RWPE2 (cell line): Measurements from ENCODE around the gene MSH3.
A peak's percentile ranks its signal among the peaks of the same experiment; 100 is the strongest.

ENCODE experiments used
- ATAC-seq: fragments of 200-7000 bp; cut with Tn5 transposase; 3 replicates; pipeline ENCODE4 v1.9.1; 2021; ENCODE audit warnings: low read depth
- DNase-seq: peaks from one replicate; pipeline ENCODE4 v3.0.0-alpha.2; 2020; ENCODE audit warnings: low spot score
- H3K27ac ChIP-seq: fragments of 450-650 bp; 2 replicates; pipeline ENCODE4 v1.5.1; 2017; ENCODE audit warnings: mild to moderate bottlenecking; ENCODE audit not compliant: poor library complexity, severe bottlenecking
- H3K27me3 ChIP-seq: fragments of 250-450 bp; sonication (Bioruptor Pico); 2 replicates; pipeline ENCODE4 v1.5.1; 2021; ENCODE audit warnings: mild to moderate bottlenecking, moderate library complexity; ENCODE audit not compliant: insufficient read depth, poor library complexity, severe bottlenecking
- H3K36me3 ChIP-seq: fragments of 250-450 bp; sonication (Bioruptor Pico); 2 replicates; pipeline ENCODE4 v1.5.1; 2020; ENCODE audit warnings: low read depth, mild to moderate bottlenecking, moderate library complexity
- H3K4me1 ChIP-seq: fragments of 250-450 bp; sonication (Bioruptor Pico); 2 replicates; pipeline ENCODE4 v1.5.1; 2021; ENCODE audit warnings: mild to moderate bottlenecking, moderate library complexity; ENCODE audit not compliant: insufficient read depth, poor library complexity, severe bottlenecking
- H3K4me3 ChIP-seq: fragments of 250-450 bp; sonication (Bioruptor Pico); 2 replicates; pipeline ENCODE4 v1.5.1; 2021; ENCODE audit warnings: mild to moderate bottlenecking, moderate library complexity; ENCODE audit not compliant: severe bottlenecking
- H3K9me3 ChIP-seq: fragments of 250-450 bp; sonication (Bioruptor Pico); 2 replicates; pipeline ENCODE4 v1.5.1; 2021; ENCODE audit warnings: mild to moderate bottlenecking, moderate library complexity; ENCODE audit not compliant: severe bottlenecking
- TF ChIP-seq, protein P1 (sequence below): fragments of 450-650 bp; IDR thresholded peaks from one replicate; pipeline ENCODE4 v1.5.1; 2017; ENCODE audit warnings: mild to moderate bottlenecking, moderate library complexity; ENCODE audit not compliant: poor library complexity, severe bottlenecking

The MSH3 gene

DNA sequence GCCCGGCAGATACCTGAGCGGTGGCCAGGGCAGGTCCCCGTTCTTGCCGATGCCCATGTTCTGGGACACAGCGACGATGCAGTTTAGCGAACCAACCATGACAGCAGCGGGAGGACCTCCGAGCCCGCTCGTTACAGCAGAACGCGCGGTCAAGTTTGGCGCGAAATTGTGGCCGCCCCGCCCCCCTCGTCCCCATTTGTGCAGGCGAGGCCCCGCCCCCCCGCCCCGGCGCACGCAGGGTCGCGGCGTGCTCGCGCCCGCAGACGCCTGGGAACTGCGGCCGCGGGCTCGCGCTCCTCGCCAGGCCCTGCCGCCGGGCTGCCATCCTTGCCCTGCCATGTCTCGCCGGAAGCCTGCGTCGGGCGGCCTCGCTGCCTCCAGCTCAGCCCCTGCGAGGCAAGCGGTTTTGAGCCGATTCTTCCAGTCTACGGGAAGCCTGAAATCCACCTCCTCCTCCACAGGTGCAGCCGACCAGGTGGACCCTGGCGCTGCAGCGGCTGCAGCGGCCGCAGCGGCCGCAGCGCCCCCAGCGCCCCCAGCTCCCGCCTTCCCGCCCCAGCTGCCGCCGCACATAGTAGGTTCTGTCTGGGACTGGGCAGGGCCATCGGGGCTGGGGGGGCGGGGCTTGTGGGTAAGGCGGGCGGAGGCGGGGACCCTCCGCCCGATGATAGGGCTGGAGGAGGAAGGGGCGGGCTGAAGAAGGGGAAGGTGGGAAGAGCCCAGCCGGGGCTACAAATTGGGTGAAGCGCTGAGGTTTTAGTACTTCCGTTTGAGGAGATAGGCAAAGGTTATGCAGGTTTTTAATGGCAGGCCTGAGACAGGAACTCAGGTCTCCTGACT, at the start of gene MSH3, which contains the start of gene DHFR:
TSS of gene MSH3 (plus strand) at position 262 of the 840 bp plus-strand sequence. CDS start at position 338, 76 bp downstream.
TSS of gene DHFR (minus strand) at position 593 of the 840 bp plus-strand sequence. CDS start at position 99, 494 bp downstream.
- peak; percentile 72 for ATAC-seq
- Histone ChIP-seq H3K36me3 (peaks cover 37% of the 10 kb centered on the region), H3K27ac (peak within 1 kb of the TSS; percentile 74), H3K27me3 (no peaks in the 10 kb centered on the region), H3K9me3 (no peaks in the 10 kb centered on the region), H3K4me3 (peak within 1 kb of the TSS; percentile 94), H3K4me1 (peaks cover 4% of the 10 kb centered on the region)
- TF ChIP-seq, protein P1, sequence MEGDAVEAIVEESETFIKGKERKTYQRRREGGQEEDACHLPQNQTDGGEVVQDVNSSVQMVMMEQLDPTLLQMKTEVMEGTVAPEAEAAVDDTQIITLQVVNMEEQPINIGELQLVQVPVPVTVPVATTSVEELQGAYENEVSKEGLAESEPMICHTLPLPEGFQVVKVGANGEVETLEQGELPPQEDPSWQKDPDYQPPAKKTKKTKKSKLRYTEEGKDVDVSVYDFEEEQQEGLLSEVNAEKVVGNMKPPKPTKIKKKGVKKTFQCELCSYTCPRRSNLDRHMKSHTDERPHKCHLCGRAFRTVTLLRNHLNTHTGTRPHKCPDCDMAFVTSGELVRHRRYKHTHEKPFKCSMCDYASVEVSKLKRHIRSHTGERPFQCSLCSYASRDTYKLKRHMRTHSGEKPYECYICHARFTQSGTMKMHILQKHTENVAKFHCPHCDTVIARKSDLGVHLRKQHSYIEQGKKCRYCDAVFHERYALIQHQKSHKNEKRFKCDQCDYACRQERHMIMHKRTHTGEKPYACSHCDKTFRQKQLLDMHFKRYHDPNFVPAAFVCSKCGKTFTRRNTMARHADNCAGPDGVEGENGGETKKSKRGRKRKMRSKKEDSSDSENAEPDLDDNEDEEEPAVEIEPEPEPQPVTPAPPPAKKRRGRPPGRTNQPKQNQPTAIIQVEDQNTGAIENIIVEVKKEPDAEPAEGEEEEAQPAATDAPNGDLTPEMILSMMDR, result peak; percentile 47
- DNase-seq, result peak; percentile 91

DNA sequence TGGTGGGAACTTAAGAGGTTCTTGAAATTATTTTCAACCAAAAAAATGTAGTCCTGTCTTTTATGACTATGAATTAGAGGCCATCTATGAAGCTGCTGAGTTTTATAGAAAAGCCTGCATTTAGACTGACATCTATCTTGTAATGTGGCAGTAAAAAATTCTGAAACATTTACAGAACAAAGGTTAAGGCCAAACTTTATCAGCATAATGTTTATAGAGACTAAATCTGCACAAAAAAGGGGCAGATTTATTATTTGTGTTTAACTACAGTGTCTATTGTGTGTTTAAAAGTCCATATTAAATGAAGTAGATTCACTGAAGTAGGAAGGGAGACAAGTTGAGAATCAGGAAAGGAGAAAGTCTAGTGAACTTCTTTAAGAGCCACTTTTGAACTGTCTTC, 47.1 kb upstream of the MSH3 start:
- no peak overlapping the region for H3K27ac ChIP-seq
- H3K4me3 ChIP-seq, result no peak overlapping the region
- DNase-seq, result no peak
- no peaks in the 10 kb centered on the region for H3K9me3 ChIP-seq
- ATAC-seq, result no peak
- H3K4me1 ChIP-seq, result no peaks in the 10 kb centered on the region
- H3K36me3 ChIP-seq, result no peaks in the 10 kb centered on the region
- H3K27me3 ChIP-seq, result no peaks in the 10 kb centered on the region
- TF ChIP-seq, protein P1, result no peak

DNA sequence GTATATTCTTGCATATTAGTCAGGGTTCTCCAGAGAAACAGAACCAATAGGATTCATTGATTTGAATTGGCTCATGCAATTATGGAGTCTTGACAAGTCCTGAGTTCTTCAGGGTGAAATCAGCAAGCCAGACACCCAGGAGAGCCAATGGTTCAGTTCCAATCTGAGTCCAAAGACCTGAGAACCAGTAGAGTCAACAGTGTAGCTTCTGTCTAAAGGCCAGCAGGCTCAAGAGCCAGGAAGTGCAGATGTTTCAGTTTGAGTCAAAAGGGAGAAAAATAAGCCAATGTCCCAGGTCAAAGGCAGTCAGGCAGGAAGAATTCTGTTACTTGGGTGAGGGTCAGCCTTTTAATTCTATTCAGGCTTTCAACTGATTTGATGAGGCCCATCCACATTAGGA, 46.6 kb upstream of the MSH3 start:
- H3K36me3 ChIP-seq, result no peaks in the 10 kb centered on the region

DNA sequence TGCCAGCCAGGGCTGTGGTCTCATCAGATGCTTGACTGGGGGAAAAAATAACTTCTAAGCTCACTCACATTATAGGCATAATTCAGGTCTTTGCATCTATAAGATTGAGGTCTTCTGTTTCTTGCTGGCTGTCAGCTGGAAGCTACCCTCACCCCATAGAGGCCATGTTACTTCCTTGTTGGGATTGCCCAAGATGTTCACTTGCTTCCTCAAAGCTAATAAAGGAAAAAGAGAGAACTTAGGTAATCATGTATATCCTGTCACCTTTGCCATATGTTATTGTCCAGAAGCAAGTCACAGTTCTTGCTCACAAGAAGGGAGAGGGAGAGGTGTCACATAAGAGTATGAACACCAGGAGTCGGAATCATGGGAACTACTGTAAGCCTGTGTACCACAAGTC, 45.7 kb upstream of the MSH3 start:
- no peaks in the 10 kb centered on the region for H3K9me3 ChIP-seq
- ATAC-seq (no peak), DNase-seq (no peak)
- no peaks in the 10 kb centered on the region for H3K4me1 ChIP-seq
- no peaks in the 10 kb centered on the region for H3K27me3 ChIP-seq
- H3K36me3 ChIP-seq, result no peaks in the 10 kb centered on the region
- H3K4me3 ChIP-seq, result no peak overlapping the region
- TF ChIP-seq, protein P1, result no peak
- no peak overlapping the region for H3K27ac ChIP-seq

More for the DNA sequence above, 46.6 kb upstream of the MSH3 start:
- Histone ChIP-seq H3K4me3 (no peak overlapping the region), H3K9me3 (no peaks in the 10 kb centered on the region), H3K4me1 (no peaks in the 10 kb centered on the region), H3K27me3 (no peaks in the 10 kb centered on the region), H3K27ac (no peak overlapping the region)
- TF ChIP-seq, protein P1, result no peak
- no peak for ATAC-seq
- no peak for DNase-seq

DNA sequence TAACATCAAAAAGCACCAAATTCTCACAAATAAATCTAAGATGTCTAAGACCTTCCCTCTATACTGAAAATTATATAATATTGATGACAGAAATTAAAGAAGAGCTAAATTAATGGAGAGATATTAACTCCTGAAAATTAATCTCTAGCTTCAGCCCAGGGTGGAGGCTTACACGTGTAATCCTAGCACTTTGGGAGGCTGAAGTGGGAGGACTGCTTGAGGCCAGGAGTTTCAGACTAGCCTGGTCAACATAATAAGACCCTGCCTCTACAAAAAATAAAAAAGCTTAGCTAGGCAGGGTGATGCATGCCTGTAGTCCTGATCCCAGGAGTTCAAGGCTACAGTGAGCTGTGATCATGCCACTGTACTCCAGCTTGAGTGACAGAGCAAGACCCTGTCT, 44.8 kb upstream of the MSH3 start:
- Histone ChIP-seq H3K36me3 (no peaks in the 10 kb centered on the region), H3K27ac (no peak overlapping the region), H3K27me3 (no peaks in the 10 kb centered on the region), H3K9me3 (no peaks in the 10 kb centered on the region), H3K4me1 (no peaks in the 10 kb centered on the region), H3K4me3 (no peak overlapping the region)
- ATAC-seq (no peak), DNase-seq (no peak)
- TF ChIP-seq, protein P1, result no peak
